GM21526 (cell line): ENCODE results near the gene SUCLG2.

Source experiments
- ATAC-seq: cut with Tn5 transposase; IDR thresholded peaks from one replicate; pipeline ENCODE4 v1.9.1; 2021; ENCODE audit warnings: moderate library complexity; ENCODE audit not compliant: unreplicated experiment, low FRiP score

SUCLG2 gene

GRCh38 chr3:67649681-67650080 lies 4.7 kb downstream of the SUCLG2 start:
- ATAC-seq = no peak

DNA sequence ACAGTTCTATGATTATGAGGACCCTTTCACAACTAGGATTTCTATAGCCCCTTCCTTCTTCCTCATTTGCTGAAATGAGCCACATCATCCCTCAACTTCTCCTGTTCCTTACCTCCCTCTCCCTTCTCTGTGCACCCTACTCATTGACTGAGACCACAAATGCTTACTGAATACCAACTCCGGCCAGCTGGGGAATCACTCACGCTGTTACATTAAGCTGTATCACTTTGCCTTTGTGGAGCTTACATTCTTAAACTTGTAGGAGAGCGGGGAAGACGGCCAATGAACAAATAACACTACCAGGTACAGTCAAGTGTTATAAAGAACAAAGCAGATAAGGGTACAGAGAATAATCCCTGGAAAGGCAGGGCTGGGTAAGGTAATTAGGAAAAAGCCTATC lies 5.7 kb downstream of the SUCLG2 start:
- ATAC-seq = no peak

DNA sequence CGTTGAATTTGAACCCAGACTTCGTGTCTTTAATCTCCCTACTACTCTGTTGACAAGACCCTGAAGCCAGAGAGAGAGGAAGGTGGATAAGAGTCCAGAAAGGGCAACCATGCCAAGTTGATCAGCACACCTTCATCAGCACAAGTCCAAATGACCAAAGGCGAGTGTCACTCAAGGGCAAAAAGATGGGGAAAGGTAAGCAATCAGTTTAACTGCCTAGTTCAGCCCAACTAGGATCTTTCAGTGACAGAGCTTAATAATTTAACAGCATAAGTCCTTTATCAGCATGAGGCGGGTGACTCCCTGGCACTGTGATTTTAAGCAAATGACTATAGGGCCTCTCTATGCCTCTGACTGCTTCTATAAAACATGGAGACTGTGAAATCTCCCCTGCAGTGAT lies 6.2 kb downstream of the SUCLG2 start:
- no peak for ATAC-seq

DNA sequence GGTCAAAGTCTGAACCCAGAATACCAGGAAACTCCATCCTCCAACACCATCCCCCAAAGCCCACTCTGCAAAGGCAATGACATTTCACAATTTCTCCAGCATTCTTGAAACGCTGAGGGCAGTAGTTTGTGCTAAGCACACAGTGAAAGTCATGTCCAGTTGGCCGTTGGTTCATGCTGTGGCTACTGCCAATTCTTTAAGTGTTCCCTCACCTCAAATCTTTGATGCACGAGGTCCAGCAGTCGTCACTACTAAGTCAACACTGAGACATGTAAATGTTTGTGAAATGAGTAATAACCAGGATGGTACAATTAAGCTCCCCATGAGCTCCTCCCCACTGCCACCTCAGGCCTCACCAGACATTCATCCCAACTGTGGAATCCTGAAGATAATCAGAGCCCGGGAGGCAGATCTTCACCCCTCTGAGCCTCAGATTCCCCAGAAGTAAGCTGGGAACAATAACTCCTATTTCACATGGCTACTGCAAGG lies 7.0 kb downstream of the SUCLG2 start:
- no peak for ATAC-seq

DNA sequence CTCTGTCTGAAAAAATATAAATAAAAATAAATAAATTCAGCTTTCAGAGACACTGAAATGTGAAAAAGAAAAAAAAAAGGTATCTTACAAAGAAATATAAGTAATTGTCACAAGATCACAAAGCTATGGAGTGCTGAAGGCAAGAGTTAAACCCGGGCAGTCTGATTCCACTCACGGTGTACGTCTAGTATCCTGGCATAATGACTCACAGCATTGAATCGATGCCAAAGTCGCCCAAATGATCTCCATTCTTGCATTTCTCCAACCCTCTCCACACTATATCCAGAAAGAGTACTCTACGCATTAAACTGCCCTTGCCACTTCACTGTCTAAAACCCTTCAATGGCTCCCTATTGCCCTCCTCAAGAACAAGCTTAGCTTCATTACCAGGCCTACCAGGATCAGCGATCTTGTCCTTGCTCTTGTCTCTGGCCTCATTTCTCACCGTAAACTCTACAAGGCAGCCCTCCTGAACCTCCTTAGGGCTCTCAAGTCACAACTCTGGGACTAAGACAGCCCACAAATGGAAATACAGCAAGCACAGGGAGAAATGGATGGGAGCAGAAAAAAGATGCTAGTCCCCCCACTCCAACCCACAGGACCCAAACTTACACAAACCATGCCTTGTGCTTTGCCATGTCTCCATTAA lies 7.7 kb downstream of the SUCLG2 start:
- ATAC-seq = no peak

GRCh38 chr3:67644827-67645226 lies 9.6 kb downstream of the SUCLG2 start:
- no peak for ATAC-seq

DNA sequence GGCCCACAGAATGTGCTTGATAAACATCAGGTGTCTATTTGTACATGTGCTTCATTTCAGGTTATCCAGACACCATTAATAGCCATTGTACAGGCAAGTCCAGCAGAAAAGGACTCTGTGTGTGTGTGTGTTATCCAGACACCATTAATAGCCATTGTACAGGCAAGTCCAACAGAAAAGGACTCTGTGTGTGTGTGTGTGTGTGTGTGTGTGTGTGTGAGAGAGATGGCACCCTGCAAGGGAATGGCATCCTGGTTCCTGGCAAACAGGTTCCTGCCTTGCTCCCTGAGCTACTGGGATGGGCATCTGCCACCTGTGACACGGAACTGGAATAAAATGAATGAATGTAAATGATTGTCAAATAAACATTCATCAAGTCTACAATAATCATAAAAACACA lies 11.7 kb downstream of the SUCLG2 start:
- no peak for ATAC-seq

GRCh38 chr3:67642190-67642589 lies 12.2 kb downstream of the SUCLG2 start:
- ATAC-seq = no peak

DNA sequence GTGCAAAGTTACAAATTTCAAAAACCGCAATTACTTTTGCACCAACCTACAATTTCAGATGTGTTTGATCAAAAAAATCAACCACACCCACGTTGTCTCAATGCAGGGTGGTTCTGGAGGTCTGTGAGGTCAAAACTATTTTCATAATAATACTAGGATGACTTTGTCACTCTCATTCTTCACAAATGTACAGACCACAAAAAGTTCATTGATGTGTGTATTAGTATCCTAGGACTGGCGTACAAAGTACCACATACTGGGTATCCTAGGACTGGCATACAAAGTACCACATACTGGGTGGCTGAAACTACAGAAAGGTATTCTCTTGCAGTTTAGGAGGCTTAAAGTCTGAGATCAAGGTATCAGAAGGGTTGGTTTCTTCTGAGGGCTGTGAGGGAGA lies 13.0 kb downstream of the SUCLG2 start:
- ATAC-seq = no peak

GRCh38 chr3:67640023-67640660 lies 14.3 kb downstream of the SUCLG2 start:
- no peak for ATAC-seq

- ATAC-seq = no peak
These were observed 17.0 kb downstream of the SUCLG2 start for GRCh38 chr3:67637255-67637900.

GRCh38 chr3:67635806-67636205 lies 18.6 kb downstream of the SUCLG2 start:
- no peak for ATAC-seq

DNA sequence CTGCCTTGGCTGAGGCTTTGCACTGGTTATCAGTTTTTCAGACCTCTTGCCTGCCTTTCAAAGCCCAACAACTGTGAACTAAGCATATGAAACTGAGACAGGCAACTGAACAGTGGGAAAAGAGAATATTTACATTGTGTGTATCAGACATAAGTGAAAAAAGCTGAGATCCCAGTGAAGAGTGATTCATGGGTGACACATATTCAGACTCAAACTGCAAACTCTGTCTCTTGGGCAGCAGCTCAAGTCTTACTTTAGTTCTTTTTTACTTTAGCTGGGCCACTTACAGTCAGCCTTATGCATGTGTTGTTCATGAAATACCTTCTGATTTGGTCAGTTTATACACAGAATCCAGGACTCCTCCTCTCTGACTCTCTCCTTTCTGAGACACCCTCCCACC lies 19.2 kb downstream of the SUCLG2 start:
- no peak for ATAC-seq

DNA sequence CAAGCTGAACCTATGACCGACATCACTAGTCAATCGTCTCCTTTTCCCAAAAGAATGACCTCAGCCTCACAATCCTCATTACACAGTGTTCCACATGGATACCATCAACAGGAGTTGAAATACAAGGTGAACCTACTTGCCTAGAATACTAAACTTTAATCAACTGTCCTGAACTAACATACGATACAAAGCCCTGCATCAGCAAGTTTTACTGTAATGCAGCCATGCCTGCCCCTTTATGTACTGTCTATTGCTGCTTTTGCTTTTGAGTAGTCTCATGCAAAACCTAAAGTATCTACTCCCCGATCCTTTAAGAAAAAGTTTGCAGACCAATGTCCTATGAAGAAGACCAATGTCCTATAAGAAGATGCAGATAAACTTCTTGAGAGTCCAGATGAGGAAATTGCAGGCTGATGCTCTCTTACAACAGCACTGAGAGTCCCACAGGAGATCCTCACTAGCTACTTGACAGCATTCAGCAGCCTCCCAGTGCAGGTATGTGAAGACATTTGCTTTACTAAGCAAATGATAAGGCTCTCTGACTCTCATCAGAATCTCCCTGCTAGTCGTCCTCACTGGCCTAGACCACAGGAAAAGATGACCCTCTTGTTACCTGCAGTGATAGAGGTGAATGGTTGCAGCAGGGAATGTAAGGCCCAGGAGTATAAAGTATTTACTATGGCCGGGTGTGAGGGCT lies 23.6 kb downstream of the SUCLG2 start:
- no peak for ATAC-seq

DNA sequence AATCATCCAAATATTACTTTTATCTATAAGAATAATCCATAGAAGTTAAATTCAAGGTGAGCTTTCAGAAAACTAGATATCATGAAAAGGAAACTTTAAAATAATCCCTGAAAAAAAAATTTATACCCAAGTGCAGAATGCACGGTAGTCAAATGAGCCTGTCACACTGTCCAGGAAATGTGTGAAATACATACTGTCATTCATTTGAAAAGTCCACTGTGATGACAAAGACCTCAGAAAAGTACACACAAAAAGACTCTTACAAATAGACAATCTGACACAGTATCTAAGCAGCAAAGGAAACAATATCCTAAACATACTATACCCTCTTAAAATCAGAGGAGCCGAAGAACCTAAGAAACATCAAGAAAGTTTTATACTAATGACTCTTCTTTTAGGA lies 29.7 kb downstream of the SUCLG2 start:
- no peak for ATAC-seq

- no peak for ATAC-seq
These were observed 30.3 kb downstream of the SUCLG2 start for GRCh38 chr3:67624078-67624477.

- ATAC-seq = no peak
These were observed 31.8 kb downstream of the SUCLG2 start for GRCh38 chr3:67622652-67623051.

GRCh38 chr3:67620869-67621268 lies 33.5 kb downstream of the SUCLG2 start:
- ATAC-seq = no peak

DNA sequence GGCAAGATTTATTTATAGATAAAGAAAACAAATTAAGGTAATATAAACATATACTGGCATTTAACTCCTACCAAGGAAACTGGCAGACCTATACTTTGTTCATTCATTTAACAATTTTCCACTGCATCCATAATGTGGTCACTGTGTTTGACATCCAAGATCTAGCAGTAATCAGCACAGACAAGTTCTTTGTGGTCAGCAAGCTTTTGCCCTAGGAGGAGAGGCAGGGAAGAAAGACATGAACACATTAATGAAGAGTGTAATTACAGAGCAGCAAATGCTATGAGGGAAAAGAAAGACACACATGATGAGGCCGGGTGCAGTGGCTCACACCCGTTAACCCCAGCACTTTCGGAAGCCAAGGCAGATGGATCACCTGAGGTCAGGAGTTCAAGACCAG lies 34.4 kb downstream of the SUCLG2 start:
- no peak for ATAC-seq

- no peak for ATAC-seq
These were observed 36.9 kb downstream of the SUCLG2 start for GRCh38 chr3:67617518-67617917.

GRCh38 chr3:67616046-67616445 lies 38.4 kb downstream of the SUCLG2 start:
- ATAC-seq = no peak
